Gastrocnemius medialis (tissue), 4 donors: ENCODE data around the gene TMEM123. TPM values are rescaled to one million over a fixed set of nuclear protein-coding genes. Genes with fewer than 3 reads are reported as not detected.

Experiments used
- ATAC-seq, 2 donors: fragments of 150-250 bp; one replicate each; pipeline ENCODE4 v1.9.1; 2016
- DNase-seq, 2 donors: peaks; one replicate each; pipeline ENCODE4 v3.0.0-alpha.2; 2019
- H3K27ac ChIP-seq, 4 donors: fragments of 200-600 bp; sonication (generic); 1 replicate in 1 of 4; 2 replicates in 3 of 4; pipeline ENCODE4 v1.5.1; 2016 to 2018; ENCODE audit warnings: mild to moderate bottlenecking in 2 of 4, moderate library complexity in 1 of 4
- H3K27me3 ChIP-seq, 3 donors: fragments of 200-600 bp; sonication (generic) in 2 of 3; 1 replicate in 1 of 3; 2 replicates in 2 of 3; pipeline versions ENCODE4 v1.5.1 to v1.6.0; 2016 to 2019; ENCODE audit warnings: mild to moderate bottlenecking in 1 of 3, moderate library complexity in 1 of 3
- H3K36me3 ChIP-seq, 2 donors: fragments of 200-600 bp; sonication (generic) in 1 of 2; one replicate each; pipeline ENCODE4 v1.5.1; 2017 to 2018
- H3K4me1 ChIP-seq, 2 donors: fragments of 200-600 bp; sonication (generic) in 1 of 2; one replicate each; pipeline ENCODE4 v1.5.1; 2016 to 2017; ENCODE audit warnings: mild to moderate bottlenecking in 2 of 2
- H3K4me3 ChIP-seq, 4 donors: fragments of 200-600 bp; sonication (generic) in 3 of 4; 1 replicate in 1 of 4; 2 replicates in 3 of 4; pipeline ENCODE4 v1.5.1; 2016 to 2019; ENCODE audit warnings: mild to moderate bottlenecking in 2 of 4
- H3K9me3 ChIP-seq, 3 donors: fragments of 200-600 bp; sonication (generic) in 2 of 3; 1 replicate in 1 of 3; 2 replicates in 2 of 3; pipeline ENCODE4 v1.5.1; 2016 to 2019
- POLR2A ChIP-seq, 2 donors: fragments of 450-650 bp; IDR thresholded peaks; one replicate each; pipeline ENCODE4 v1.6.1; 2017; ENCODE audit warnings: antibody characterized with exemption in 2 of 2, mild to moderate bottlenecking in 2 of 2, moderate library complexity in 2 of 2
- in situ Hi-C, 4 donors: fragments of 200-750 bp; cut with MboI; loops; one replicate each; pipeline versions ENCODE4 v1.15.0 to v1.8.0; 2017; ENCODE audit warnings: low sequenced_read_pairs in 4 of 4
- intact Hi-C: fragments of 100-400 bp; cut with DNase I; formaldehyde crosslinking; loops from one replicate; pipeline ENCODE4 v1.15.1; 2023; ENCODE audit warnings: low total_unique reads
- total RNA-seq, 4 donors: library from RNA; depleted of rRNA; stranded (reverse); fragments of >200 nt; gene quantifications; one replicate each; pipeline versions ENCODE4 v1.1.0 to v1.2.3, GENCODE V29; 2016
- TF ChIP-seq, protein P1 (sequence below), 5 experiments: fragments of 450-650 bp in 3 of 5; fragments of 200-600 bp in 2 of 5; sonication (generic) in 2 of 5; IDR thresholded peaks in 4 of 5; conservative IDR thresholded peaks in 1 of 5; 1 replicate in 4 of 5; 2 replicates in 1 of 5; pipeline ENCODE4 v1.5.1; 2016 to 2019; ENCODE audit warnings: antibody characterized with exemption in 5 of 5, mild to moderate bottlenecking in 3 of 5, moderate library complexity in 3 of 5

The TMEM123 gene
- total RNA-seq, 4 donors from 2014 or later = 12.5 to 38.0 (median 22.6) TPM

DNA sequence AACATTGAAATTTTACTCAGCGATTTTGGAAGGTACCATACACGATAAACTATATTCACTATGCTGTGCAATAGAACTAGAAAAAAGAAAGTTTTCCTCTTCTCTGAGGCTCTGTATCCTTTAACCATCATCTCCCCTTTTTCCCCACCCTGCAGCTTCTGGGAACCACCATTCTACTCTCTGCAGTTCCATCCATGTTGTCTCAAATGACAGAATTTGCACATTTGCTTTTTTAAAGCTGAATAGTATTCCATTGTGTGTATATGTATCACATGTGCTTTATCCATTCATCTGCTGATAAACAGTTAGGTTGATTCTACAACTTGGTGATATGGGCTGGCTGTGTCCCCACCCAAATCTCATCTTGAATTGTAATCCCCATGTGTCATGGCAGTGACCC, 21.2 kb downstream of the TMEM123 start:
- intact Hi-C loops (no loop called here), in situ Hi-C loops (no loop called here)
- no peaks in the 10 kb centered on the region for H3K36me3 ChIP-seq
- DNase-seq (no peak), ATAC-seq (no peak)
- no peaks in the 10 kb centered on the region for H3K9me3 ChIP-seq
- no peaks in the 10 kb centered on the region for H3K27me3 ChIP-seq
- no peak for TF ChIP-seq POLR2A (IDR thresholded peaks at IDR 0.05)
- TF ChIP-seq, protein P1, sequence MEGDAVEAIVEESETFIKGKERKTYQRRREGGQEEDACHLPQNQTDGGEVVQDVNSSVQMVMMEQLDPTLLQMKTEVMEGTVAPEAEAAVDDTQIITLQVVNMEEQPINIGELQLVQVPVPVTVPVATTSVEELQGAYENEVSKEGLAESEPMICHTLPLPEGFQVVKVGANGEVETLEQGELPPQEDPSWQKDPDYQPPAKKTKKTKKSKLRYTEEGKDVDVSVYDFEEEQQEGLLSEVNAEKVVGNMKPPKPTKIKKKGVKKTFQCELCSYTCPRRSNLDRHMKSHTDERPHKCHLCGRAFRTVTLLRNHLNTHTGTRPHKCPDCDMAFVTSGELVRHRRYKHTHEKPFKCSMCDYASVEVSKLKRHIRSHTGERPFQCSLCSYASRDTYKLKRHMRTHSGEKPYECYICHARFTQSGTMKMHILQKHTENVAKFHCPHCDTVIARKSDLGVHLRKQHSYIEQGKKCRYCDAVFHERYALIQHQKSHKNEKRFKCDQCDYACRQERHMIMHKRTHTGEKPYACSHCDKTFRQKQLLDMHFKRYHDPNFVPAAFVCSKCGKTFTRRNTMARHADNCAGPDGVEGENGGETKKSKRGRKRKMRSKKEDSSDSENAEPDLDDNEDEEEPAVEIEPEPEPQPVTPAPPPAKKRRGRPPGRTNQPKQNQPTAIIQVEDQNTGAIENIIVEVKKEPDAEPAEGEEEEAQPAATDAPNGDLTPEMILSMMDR (IDR thresholded peaks at IDR 0.05 in 4 of 5, conservative IDR thresholded peaks at IDR 0.05 in 1 of 5) = no peak
- peaks cover 0 to 18% of the 10 kb centered on the region in 2 donors for H3K4me1 ChIP-seq
- no peak overlapping the region for H3K27ac ChIP-seq
- no peak overlapping the region for H3K4me3 ChIP-seq

DNA sequence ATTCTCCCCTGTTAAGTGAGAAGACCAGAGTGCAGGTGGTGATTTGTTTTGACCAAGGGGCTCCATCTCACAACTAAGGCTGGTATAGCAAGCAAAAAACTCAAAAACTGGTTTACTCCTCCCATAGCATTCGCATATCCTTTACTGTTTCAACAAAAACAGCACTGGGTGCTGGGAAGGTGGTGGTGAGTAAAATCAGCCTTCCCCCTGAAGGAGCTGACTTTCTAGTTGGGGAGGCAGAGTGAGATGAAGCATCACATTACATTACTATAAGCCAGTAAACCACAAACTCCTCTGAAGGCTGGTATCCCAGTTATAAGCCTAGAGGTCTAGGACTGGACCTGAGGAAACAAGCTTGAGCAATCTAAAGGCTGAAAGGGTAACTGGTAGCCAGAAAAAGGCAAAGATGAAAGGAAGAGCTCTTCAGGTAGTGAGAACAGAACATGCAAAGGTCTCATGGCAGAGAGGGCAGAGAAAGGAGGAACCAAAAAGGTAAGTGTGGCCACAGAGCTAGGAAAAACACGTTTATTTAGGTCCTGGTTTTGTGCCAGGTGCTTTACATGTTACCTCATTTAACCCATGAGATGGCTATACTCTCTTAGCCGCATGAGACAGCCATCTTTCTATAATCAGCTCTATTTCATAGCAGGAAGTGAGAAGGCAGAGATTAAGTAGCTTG, 22.3 kb downstream of the TMEM123 start:
- intact Hi-C loops = no loop called here
- no peaks in the 10 kb centered on the region for H3K36me3 ChIP-seq
- no peaks in the 10 kb centered on the region for H3K27me3 ChIP-seq
- no peaks in the 10 kb centered on the region for H3K9me3 ChIP-seq
- DNase-seq = no peak
- no peak overlapping the region for H3K27ac ChIP-seq
- in situ Hi-C loops = no loop called here
- H3K4me1 ChIP-seq = peaks cover 0 to 18% of the 10 kb centered on the region in 2 donors
- no peak overlapping the region for H3K4me3 ChIP-seq
- TF ChIP-seq, protein P1 (IDR thresholded peaks at IDR 0.05 in 4 of 5, conservative IDR thresholded peaks at IDR 0.05 in 1 of 5) = no peak
- no peak for TF ChIP-seq POLR2A (IDR thresholded peaks at IDR 0.05)
- no peak for ATAC-seq

DNA sequence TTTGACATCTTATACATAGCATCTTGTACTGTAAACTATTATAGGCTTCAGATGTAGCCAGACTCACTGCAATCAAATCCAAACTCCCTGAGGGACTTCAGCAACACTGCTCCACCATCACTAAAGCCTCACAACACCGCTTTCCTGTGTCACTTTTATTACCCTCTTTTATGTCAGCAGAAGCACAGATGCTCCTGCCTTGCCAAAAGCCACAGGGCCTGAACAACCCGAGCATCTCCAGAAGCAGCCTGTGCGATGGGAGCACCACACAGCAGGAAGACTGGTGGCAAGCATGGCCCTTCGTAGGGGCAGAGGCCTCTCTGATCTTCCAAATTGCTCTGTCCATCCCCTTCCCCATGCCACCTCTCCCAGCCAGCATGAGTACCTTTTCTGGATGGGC, 22.9 kb downstream of the TMEM123 start:
- Histone ChIP-seq H3K4me1 (peaks cover 0 to 18% of the 10 kb centered on the region in 2 donors), H3K27ac (no peak overlapping the region), H3K27me3 (no peaks in the 10 kb centered on the region), H3K36me3 (no peaks in the 10 kb centered on the region), H3K9me3 (no peaks in the 10 kb centered on the region), H3K4me3 (no peak overlapping the region)
- in situ Hi-C loops (no loop called here), intact Hi-C loops (no loop called here)
- ATAC-seq (no peak), DNase-seq (no peak)
- TF ChIP-seq, protein P1 (IDR thresholded peaks at IDR 0.05 in 4 of 5, conservative IDR thresholded peaks at IDR 0.05 in 1 of 5) = no peak
- TF ChIP-seq POLR2A (IDR thresholded peaks at IDR 0.05) = no peak

DNA sequence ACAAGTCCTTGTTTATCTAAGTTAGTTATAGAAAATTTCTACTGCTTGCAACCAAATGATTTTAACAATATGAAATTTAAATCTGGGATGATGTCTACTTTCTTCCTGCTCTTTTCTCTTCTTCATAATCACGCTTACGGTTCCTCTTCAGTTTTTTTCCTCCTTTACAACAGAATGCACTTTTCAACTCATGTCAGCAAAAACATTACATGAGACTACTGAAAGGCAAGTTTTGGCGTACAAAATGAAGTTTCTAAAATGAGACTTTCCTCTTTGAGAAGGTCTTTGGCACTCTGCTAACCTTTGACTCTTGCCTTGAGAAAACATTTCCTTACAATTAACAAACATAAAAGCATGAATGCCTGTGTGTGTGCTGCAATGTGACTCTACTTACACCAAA, 23.3 kb downstream of the TMEM123 start:
- H3K4me1 ChIP-seq = peaks cover 0 to 18% of the 10 kb centered on the region in 2 donors
- ATAC-seq (no peak), DNase-seq (no peak)
- no peaks in the 10 kb centered on the region for H3K9me3 ChIP-seq
- intact Hi-C loops = no loop called here
- no peak overlapping the region for H3K27ac ChIP-seq
- no peak overlapping the region for H3K4me3 ChIP-seq
- H3K27me3 ChIP-seq = no peaks in the 10 kb centered on the region
- in situ Hi-C loops = no loop called here
- TF ChIP-seq, protein P1 (IDR thresholded peaks at IDR 0.05 in 4 of 5, conservative IDR thresholded peaks at IDR 0.05 in 1 of 5) = no peak
- no peak for TF ChIP-seq POLR2A (IDR thresholded peaks at IDR 0.05)
- no peaks in the 10 kb centered on the region for H3K36me3 ChIP-seq

DNA sequence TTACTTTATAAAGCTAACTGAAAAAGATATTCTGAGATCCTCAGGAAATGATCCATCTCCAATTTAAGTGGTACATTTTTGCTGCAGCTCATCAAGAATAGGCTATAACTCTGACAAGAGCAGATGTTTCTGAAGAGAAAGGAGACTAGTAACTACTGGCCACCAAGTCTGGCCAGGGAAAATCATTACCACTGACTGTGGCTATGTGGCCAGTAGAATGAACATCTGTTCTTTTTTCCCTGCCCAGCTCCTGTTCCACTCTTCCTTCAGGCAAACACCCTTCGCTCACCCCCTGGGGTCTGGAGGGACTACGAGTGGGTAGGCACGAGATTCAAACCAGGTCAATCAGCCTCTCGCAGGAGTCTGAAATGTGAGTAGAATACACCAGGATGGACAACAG, 23.9 kb downstream of the TMEM123 start:
- no peak for DNase-seq
- Histone ChIP-seq H3K9me3 (no peaks in the 10 kb centered on the region), H3K4me3 (no peak overlapping the region), H3K36me3 (no peaks in the 10 kb centered on the region), H3K27me3 (no peaks in the 10 kb centered on the region), H3K4me1 (peaks cover 0 to 18% of the 10 kb centered on the region in 2 donors), H3K27ac (no peak overlapping the region)
- intact Hi-C loops (no loop called here), in situ Hi-C loops (no loop called here)
- ATAC-seq = no peak
- no peak for TF ChIP-seq POLR2A (IDR thresholded peaks at IDR 0.05)
